Upper lobe of left lung (tissue), 4 donors: ENCODE data around the gene NMBR.

ENCODE experiments used
- EP300 ChIP-seq, 4 donors: sonication (generic); formaldehyde crosslinking; IDR thresholded peaks; one replicate each; pipeline ENCODE4 v1.5.1; 2017; ENCODE audit warnings: antibody characterized with exemption in 4 of 4, control low read depth in 2 of 4
- POLR2AphosphoS5 ChIP-seq, 2 donors: sonication (generic); formaldehyde crosslinking; IDR thresholded peaks; one replicate each; pipeline ENCODE4 v1.5.1; 2017; ENCODE audit warnings: antibody characterized with exemption in 2 of 2
- TF ChIP-seq, protein P1 (sequence below), 6 experiments: fragments of 450-650 bp in 4 of 6; fragments of 200-600 bp in 2 of 6; sonication (generic) in 2 of 6; IDR thresholded peaks; one replicate each; pipeline ENCODE4 v1.5.1; 2016 to 2019; ENCODE audit warnings: antibody characterized with exemption in 6 of 6

DNA sequence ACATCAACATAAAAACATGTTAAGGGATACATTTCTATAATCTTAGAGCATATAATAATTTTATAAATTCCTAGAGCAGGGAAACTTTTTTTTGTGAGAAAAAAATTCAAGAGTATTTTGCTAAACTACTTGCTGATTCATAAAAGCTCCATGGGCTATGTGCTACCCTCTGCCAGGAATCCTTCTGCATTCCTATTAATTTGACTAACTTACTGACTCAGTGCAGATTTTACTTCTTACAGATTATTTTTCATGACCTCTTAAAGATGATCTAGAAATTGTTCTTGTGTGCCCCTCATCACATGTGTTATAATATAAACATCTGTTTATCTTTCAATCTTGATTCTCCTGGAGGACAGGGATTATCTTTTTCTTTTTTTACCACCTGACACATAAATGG, 5.8 kb upstream of the NMBR start:
- TF ChIP-seq POLR2AphosphoS5 (IDR thresholded peaks at IDR 0.05) (no peak), EP300 (IDR thresholded peaks at IDR 0.05) (no peak)
- TF ChIP-seq, protein P1, sequence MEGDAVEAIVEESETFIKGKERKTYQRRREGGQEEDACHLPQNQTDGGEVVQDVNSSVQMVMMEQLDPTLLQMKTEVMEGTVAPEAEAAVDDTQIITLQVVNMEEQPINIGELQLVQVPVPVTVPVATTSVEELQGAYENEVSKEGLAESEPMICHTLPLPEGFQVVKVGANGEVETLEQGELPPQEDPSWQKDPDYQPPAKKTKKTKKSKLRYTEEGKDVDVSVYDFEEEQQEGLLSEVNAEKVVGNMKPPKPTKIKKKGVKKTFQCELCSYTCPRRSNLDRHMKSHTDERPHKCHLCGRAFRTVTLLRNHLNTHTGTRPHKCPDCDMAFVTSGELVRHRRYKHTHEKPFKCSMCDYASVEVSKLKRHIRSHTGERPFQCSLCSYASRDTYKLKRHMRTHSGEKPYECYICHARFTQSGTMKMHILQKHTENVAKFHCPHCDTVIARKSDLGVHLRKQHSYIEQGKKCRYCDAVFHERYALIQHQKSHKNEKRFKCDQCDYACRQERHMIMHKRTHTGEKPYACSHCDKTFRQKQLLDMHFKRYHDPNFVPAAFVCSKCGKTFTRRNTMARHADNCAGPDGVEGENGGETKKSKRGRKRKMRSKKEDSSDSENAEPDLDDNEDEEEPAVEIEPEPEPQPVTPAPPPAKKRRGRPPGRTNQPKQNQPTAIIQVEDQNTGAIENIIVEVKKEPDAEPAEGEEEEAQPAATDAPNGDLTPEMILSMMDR (IDR thresholded peaks at IDR 0.05) = no peak
